Smooth muscle cell of the brain vasculature (primary cell): ENCODE results near the gene SFTPA2.
"Not testable (repeated sequence)": the region's sequence is repeated elsewhere in the genome, so short reads cannot be mapped to it uniquely, and the experiment has no call there.

ENCODE experiments used
- DNase-seq: peaks from one replicate; pipeline ENCODE4 v3.0.0-alpha.2; 2012; ENCODE audit warnings: low read depth, low spot score

Gene SFTPA2

GRCh38 chr10:79560160-79560709, at the start of gene SFTPA2:
TSS of gene SFTPA2 (minus strand) at chr10:79560407. CDS start at chr10:79559483, 924 bp downstream.
- no peak for DNase-seq

- DNase-seq: no peak
Measured at GRCh38 chr10:79608505-79609375, 48.5 kb upstream of the SFTPA2 start.

- no peak for DNase-seq
Measured at GRCh38 chr10:79605308-79605707, 45.1 kb upstream of the SFTPA2 start.

GRCh38 chr10:79604294-79604693, 44.1 kb upstream of the SFTPA2 start:
- DNase-seq: no peak

GRCh38 chr10:79602953-79603352, 42.7 kb upstream of the SFTPA2 start:
- no peak for DNase-seq

- no peak for DNase-seq
Measured at GRCh38 chr10:79601939-79602338, 41.7 kb upstream of the SFTPA2 start.

GRCh38 chr10:79599644-79600043, 39.4 kb upstream of the SFTPA2 start:
- not testable (repeated sequence) for DNase-seq

- DNase-seq: no peak
Measured at GRCh38 chr10:79595510-79595909, 35.3 kb upstream of the SFTPA2 start.

- not testable (repeated sequence) for DNase-seq
Measured at GRCh38 chr10:79594565-79594964, 34.4 kb upstream of the SFTPA2 start.

GRCh38 chr10:79593377-79593776, 33.2 kb upstream of the SFTPA2 start:
- DNase-seq: no peak

GRCh38 chr10:79588800-79589199, 28.6 kb upstream of the SFTPA2 start:
- no peak for DNase-seq

- no peak for DNase-seq
Measured at GRCh38 chr10:79586933-79587332, 26.7 kb upstream of the SFTPA2 start.

GRCh38 chr10:79585870-79586527, 25.8 kb upstream of the SFTPA2 start:
- no peak for DNase-seq

GRCh38 chr10:79583488-79584024, 23.3 kb upstream of the SFTPA2 start:
- DNase-seq: no peak

GRCh38 chr10:79582954-79583353, 22.7 kb upstream of the SFTPA2 start:
- DNase-seq: not testable (repeated sequence)

- DNase-seq: no peak
Measured at GRCh38 chr10:79582096-79582495, 21.9 kb upstream of the SFTPA2 start.

GRCh38 chr10:79581044-79581443, 20.8 kb upstream of the SFTPA2 start:
- DNase-seq: no peak

GRCh38 chr10:79579361-79579760, 19.2 kb upstream of the SFTPA2 start:
- DNase-seq: no peak

- DNase-seq: not testable (repeated sequence)
Measured at GRCh38 chr10:79570624-79571023, 10.4 kb upstream of the SFTPA2 start.

GRCh38 chr10:79563426-79563825, 3.2 kb upstream of the SFTPA2 start:
- DNase-seq: no peak

GRCh38 chr10:79562135-79562756, 2.0 kb upstream of the SFTPA2 start:
- DNase-seq: peak; percentile 10

GRCh38 chr10:79561257-79561656, 1.1 kb upstream of the SFTPA2 start:
- no peak for DNase-seq
